ENCODE results near the gene SNRPB2.

The SNRPB2 gene

GRCh38 chr20:16740365-16741072 is 10.7 kb downstream of the SNRPB2 start:
- DNase-seq = no peak

DNA sequence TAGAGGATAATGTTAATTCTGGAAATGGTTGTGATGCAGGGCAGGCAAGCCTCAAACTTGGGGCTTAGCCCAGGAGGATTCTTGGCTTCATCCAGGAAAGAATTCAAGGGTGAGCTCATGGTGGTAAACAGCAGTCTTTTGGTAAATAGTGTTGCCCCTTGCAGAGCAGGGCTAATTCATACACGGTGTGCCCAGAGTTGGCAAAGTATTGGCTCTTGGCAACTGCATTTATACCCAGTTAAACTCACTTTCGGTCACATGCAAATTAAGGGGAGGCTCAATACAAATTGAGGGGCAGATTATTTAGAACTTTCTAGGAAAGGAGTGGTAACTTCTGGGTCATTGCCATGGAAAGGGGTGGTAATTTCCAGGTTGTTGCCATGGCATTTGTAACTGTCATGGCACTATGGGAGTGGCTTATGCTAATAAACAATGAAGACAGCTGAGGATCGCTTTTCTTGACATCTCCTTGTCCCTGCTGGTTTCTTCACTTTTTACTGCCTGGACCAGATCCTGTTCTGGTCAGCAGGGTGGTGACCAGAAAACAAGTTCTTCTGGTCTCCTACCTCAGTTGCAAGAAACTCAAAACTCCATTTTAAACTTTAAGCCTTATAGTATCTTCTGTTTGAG is 14.5 kb downstream of the SNRPB2 start:
- no peak for DNase-seq

DNA sequence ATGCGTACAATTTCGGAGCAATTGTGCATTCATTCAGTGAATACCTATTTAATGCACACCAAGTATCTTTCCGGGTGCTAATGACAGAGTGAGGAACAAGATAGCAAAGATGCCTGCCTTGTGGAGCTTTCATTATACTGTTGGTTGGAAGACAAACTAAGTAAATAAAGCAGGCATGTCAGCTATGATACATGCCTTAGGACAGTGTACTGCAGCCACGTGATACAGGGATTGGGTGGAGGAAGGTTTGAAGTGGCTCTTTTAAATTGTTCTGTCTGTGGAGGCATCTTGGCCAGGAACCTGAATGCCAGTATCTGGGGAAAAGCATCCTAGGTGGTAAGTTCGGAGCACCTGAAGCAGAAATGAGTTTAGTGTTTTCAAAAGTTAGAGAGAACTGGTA is 15.4 kb downstream of the SNRPB2 start:
- DNase-seq = no peak

DNA sequence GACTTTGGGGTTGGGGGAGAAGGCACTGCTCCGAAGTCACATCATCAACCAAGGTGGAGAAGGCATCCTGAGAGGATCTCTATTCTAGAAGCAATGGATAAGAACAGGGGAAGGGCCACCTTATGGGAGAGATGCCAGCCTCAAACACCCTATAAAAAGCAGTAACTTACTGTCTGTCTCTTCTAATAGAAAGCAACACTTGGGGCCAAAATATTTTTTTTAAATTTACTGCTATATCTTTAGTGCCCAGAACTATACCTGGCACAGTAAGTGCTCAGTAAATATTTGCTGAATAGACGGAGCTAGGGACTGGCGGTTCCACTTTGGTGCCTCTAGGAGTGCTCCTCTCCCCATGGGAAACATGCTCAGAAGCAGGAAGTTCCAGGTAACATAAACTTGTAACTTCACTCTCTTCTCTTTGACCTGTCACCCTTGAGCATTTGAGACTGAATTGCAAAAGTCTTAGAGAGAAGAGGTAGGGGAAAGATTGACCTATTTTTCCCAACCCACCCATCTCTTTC is 17.5 kb downstream of the SNRPB2 start:
- no peak for DNase-seq

DNA sequence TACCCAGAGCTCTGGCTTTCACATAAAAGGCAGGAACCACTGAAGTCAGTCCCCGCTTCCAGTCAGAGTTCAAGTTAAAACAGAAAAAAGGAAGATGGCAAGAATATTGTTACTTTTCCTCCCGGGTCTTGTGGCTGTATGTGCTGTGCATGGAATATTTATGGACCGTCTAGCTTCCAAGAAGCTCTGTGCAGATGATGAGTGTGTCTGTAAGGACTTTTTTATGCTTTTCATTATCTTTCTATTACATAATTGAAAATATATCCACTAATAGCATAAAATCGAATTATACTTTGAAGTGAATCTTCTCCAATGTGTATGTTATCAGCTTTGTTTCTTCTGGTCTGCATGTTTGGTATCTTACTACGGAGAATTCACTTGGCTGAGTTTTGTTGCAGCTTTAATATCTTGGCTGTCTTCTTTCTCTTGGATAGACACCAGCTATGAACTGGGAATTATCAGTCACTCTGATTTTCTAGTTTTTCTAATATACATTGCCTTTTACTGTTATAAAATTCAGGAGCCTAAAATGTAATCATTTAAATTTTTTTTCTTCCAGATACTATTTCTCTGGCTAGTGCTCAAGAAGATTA is 18.6 kb downstream of the SNRPB2 start, which contains the start of gene OTOR:
Gene OTOR, plus strand, starts transcription at position 51 of the 593 bp plus-strand sequence. Its CDS starts 44 bp downstream, at position 95.
- no peak for DNase-seq

DNA sequence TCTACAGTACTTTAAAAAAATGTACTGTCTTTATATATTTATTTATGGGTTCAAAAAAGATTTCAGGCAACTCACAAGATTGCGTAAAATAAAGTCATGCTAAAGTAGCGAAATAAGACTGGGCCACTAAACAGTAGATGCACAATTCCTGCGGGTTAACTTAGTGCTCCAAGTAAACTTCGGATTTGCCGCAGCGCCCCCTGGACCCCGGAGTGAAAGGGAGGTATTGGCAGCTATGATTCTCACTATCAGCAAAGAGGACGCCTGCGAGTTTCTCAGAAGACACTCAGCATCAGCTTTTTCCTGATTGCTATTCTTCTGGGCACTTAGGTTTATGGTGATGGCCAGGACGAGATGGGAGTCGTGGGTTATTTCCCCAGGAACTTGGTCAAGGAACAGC is 19.7 kb downstream of the SNRPB2 start:
- DNase-seq = no peak

DNA sequence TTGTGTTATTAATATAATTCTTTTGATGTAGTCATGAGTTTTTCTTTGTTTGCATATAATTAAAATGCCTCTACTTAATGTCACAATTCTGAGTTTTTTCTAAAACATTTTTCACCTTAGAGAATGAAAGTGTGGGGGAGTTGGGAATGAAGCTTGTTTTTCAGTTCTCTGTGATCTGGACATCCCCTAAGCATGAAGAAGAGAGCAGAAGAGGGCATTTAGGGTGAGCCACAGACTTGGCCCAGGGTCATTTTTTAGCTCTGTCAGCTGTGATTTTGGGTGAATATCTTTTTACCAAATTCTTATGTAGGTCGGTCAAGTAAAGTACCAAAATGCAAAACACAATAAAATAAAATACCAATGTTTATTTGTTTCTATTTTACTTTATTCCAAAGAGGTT is 22.3 kb downstream of the SNRPB2 start:
- DNase-seq = no peak

DNA sequence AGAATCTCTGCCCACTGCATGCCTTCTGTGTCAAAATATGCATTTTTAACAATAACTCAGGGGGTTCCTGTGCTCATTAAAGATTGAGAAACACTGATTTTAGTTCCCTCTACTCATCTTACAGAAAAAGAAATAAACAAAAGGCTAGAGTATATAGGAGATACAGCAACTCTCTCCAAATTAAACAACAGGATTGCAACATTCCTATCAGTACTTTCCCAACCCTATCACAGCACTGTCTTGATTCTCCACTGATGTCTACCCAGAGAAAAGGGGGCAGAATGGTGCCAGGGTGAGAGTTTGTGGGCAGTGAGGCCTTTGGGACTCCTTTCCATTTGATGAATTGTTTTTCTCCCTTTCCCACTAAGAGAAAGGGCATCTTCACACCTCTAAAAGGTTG is 23.1 kb downstream of the SNRPB2 start:
- DNase-seq = no peak

DNA sequence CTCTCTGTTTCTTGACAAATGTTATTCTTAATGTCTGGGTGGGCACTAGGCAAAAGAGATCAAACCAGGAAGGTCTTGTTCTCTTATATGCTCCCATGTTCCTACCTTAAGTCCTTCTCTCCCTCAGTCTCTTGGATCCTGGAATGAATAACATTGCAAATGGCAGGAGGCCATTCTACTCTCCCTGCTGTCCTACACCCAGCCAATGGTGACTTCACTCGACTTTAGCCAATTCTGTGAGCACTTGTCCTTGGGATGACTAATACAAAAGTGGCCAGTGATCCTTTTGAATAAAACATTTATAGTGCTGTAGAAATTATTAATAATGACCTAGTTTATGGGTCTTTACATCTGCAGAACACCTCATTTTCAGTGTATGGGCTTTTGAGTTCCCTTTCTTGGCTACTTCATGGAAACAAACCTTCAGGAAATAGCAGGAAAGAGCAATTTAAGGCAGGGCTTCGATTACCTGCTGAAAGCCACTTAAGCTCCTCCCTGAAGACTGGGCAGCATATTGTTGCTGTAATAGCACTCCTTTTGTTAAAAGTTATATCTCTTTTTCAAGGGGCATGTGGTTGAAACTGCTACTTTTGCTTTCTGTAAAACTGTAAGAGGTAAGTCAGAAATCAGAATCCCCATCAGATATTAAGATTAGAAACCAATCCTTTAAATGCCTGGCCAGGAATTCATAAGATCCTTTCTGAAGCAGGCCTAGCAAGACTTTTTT is 28.8 kb downstream of the SNRPB2 start:
- no peak for DNase-seq

DNA sequence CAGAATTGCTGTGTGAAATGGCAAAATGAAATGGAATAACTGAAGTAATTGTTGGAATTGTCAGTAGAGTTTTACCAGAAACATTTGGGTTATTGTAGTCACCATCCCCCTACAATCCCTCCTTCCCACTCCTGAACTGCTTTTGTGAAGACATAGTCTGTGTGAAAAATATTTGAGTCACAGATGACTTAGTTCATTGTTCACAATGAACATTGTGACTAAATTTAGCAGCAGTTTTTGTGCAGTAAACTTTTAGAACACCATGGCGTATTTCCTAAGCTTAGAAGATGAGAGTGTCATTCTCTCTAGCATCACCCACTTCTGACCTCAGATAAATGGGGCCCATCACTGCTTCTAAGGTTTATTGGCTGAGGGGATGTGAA is 29.3 kb downstream of the SNRPB2 start:
- no peak for DNase-seq

GRCh38 chr20:16760431-16761304 is 30.8 kb downstream of the SNRPB2 start:
- no peak for DNase-seq

GRCh38 chr20:16761305-16761829 is 31.5 kb downstream of the SNRPB2 start:
- peak; percentile 30 to 52 for DNase-seq

DNA sequence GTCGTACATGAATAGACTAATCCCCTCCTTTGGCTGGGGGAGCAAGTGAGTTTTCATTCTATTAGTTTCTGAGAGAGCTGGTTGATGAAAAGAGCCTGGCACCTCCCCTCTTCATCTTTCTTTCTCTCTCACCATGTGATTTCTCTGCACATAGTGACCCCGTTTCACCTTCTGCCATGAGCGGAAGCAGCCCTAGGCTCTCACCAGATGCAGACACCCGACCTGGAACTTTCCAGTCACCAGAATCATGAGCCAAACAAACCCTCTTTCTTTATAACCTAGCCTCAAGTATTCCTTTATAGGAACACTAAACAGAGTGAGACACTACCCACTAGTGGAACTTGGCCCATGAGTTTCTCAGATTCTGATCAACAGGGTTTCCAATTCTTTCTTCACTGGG is 34.7 kb downstream of the SNRPB2 start:
- DNase-seq = no peak

GRCh38 chr20:16771213-16771612 is 41.4 kb downstream of the SNRPB2 start:
- DNase-seq = no peak

DNA sequence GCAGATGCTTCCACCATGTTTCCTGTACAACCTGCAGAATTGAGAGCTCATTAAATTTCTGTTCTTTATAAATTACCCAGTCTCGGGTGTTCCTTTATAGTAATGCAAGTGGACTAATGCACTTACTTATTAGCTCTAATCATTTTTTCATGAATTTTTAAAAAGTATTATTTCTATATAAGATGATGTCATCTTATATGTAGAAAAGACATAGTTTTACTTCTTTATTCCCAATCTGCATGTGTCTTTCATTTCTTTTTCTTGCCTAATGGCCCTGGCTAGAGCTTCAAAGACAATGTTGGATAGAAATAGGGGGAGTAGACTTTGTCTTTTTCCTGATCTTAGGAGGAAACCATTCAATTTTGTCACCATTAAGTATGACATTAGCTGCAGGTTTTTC is 46.1 kb downstream of the SNRPB2 start:
- no peak for DNase-seq

DNA sequence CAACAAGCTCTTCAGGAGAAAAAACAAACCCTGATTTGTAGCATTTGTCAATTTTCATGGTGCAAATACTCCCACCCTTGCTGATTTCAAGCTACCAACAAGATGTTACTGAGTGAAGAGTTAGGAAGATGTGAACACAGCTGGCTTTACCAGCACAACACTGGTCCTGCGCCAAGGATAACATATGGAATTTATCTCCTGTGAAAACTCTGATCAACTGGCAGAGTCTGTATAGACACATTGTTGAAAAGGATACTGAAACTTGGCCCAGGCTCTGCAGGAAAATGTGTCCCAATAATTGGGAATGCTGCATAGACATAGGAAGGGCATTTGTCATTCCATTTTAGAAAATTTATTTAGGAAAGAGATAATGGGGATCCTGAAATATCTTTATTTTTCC is 47.3 kb downstream of the SNRPB2 start:
- DNase-seq = no peak

GRCh38 chr20:16778159-16778558 is 48.3 kb downstream of the SNRPB2 start:
- DNase-seq = no peak

- no peak for DNase-seq
These were observed 51.7 kb downstream of the SNRPB2 start for GRCh38 chr20:16781496-16781895.

DNA sequence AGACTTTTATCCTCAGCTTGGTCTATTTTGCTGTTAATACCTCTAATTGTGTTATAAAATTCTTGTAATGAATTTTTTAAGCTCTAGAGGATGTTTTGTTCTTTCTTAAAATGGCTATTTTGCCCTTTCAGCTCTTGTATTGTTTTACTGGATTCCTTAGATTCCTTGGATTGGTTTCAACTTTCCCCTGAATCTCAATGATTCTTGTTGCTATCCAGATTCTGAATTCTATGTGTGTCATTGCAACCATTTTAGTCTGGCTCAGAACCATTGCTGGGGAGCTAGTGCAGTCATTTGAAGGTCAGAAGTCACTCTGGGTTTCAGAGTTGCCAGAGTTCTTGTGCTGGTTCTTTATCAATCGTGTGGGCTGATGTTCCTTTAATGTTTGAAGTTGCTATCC is 55.4 kb downstream of the SNRPB2 start:
- DNase-seq = no peak

All from NCI-H1930 (cell line).